OCI-M2 (cell line): ENCODE results near the gene C2CD5.
"Not testable (repeated sequence)": the region's sequence is repeated elsewhere in the genome, so short reads cannot be mapped to it uniquely, and the experiment has no call there.

Source experiments
- DNase-seq: peaks from one replicate; lab custom pipeline; 2025; ENCODE audit not compliant: unreplicated experiment; lab: John Stamatoyannopoulos, UW

C2CD5 gene

GRCh38 chr12:22544038-22544979, at the start of gene C2CD5:
Gene C2CD5, minus strand, starts transcription at chr12:22544542. Its CDS starts 392 bp downstream, at chr12:22544150.
- no peak for DNase-seq

GRCh38 chr12:22593864-22594263, 49.5 kb upstream of the C2CD5 start:
- DNase-seq: no peak

DNA sequence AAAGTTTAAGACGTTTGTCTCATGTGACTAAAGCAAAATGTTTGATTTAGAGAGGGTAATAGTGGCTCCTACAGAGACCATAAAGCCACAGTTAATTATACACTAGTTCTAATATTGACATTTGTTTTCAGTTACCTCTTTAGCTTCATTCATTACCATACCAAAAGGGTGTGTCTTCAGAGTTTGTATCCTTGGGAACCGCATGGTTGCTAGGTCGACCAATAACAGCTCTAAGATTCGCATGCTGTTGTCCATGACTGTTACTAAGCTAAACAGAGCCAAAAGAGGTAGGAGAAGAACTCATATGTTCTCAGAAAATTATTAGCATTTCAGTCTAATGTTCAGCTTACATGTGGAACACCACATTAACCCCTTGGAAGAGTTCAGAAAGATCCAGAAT, 44.5 kb upstream of the C2CD5 start:
- no peak for DNase-seq

DNA sequence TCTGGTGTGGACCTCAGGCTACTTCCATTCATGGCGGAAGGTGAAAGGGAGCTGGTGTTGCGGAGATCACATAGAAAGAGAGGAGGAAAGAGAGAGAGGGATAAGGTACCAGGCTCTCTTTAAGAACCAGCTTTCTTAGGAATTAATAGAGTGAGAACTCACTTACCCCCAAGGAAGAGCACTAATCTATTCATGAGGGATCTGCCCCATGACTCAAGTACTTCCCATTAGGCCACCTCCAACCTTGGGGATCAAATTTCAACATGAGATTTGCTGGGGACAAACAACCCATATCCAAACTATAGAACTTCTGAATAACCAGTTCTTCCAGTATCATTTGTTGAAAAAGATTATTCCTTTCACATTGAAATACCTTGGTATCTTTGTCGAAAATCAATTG, 34.0 kb upstream of the C2CD5 start:
- DNase-seq: no peak

DNA sequence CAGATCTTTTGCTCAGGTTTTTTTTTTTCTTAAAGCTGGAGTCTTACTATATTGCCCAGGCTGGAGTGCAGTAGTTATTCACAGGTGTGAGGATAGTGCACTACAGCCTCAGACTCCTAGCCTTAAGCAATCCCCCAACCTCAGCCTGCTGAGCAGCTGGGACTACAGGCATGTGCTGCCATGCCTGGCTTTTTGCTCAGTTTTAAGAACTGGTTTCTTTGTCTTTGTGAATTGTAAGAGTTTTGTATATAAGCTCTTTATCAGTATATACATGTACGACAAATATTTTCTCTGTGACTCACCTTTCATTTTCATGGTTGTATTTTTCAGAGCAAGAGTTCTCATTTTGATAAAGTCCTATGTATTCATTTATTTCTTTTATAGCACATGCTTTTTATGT, 33.3 kb upstream of the C2CD5 start:
- no peak for DNase-seq

DNA sequence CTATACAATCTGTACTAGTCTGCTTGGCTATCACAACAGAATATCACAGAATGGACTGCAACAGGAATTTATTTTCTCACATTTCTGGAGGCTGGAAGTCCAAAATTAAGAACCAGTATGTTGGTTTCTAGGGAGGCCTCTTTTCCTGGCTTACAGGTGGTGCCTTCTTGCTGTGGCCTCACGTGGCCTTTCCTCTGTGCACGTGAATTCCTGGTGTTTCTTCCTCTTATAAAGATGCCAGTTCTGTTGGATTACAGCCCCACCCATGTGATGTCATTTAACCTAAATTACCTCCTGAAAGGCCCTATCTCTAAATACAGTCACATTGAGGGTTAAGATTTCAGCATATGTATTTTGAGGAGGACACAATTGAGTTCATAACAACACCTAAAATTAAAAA, 32.1 kb upstream of the C2CD5 start:
- DNase-seq: no peak

- no peak for DNase-seq
These were observed 31.7 kb upstream of the C2CD5 start for GRCh38 chr12:22576065-22576464.

DNA sequence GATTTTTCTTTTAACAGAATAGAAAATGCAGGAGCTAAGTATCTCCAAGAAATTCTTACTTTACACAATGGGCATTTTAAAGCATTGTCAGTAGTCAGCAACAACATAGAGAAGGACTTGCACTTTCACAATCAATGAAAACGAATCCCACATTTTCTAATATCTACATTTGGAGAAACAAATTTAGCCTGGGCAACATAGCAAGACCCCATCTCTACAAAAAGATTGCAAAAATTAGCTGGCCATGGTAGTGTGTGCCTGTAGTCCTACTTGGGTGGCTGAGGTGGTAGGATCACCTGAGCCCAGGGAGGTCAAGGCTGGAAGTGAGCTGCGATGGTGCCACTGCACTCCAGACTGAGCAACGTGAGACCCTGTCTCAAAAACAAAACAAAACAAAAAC, 30.6 kb upstream of the C2CD5 start:
- DNase-seq: no peak

DNA sequence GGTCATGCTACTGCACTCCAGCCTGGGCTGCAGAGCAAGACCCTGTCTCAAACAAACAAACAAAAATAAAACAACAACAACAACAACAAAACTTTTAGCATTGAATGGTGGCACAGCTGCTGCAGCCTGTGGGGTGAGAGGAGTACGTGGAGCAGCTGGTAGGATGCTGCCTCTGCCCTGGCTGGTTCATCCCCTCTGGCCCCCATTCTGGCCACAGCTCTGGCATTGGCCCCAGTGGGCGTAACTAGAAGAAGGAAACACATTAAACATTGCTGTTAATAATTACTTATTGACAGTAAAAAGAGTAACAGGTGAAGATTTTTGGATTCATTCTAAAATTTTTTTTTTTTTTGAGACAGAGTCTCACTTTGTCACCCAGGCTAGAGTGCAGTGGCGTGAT, 28.8 kb upstream of the C2CD5 start:
- DNase-seq: no peak

GRCh38 chr12:22569253-22569652, 24.9 kb upstream of the C2CD5 start:
- no peak for DNase-seq

DNA sequence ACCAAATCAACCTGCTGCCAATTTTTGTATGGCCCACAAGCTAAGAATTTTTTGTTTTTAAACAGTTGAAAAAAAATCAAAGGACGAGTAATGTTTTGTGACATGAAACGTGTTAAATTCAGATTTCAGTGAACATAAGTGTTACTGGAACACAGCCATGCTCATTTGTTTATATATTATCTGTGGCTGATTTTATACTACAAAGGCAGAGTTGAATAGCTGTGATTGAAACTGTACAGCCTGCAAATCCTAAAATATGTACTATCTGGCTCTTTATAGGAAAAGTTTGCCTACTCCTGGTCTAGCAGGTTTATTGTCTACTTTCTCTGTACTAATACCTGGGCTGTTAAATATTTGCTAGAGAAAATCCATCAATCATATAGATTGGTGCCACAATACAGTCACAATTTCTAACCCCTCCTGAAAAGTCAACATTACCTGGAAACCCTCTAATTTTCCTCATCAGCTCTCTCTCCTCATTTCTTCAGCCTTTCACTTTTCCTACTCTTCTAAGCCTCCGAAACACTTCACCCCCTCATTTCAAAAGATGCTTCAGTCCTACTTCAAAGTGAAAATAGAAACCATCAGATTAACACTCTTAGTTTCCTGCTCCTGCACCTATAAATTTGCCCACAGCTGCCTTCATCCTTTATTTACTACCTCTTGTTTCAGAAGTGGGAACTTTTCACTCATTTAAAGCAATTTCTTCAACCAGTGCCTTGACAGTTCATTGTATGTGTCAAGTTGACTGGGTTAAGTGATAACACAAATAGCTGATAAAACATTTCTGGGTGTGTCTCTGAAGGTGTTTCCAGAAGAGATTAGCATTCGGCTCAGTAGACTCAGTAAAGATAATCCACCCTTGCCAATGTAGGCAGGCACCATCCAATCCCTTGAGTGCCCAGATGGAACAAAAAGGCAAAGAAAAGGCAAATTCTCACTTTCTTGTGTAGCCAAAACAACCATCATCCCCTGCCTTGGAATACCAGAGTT, 18.0 kb upstream of the C2CD5 start:
- no peak for DNase-seq

GRCh38 chr12:22554750-22555149, 10.4 kb upstream of the C2CD5 start:
- not testable (repeated sequence) for DNase-seq

DNA sequence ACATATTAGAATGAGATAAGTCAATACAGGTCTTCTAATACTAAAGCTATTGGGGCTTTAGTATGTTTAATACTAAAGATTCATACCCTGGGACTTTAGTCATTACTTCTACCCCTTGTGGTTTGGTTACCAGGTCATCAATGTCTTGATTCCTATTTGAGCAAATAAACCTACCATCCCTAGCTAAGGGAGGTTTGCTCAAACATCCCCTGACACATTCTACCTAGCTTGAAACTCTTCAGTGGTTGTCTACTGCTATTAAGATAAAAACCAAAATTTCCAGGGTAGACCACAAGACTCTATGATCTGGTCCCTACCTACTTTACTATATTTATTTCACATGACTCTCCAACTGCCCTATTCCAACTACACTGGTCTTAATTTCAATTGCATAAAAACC, 7.3 kb upstream of the C2CD5 start:
- no peak for DNase-seq

- DNase-seq: no peak
These were observed 913 bp upstream of the C2CD5 start for GRCh38 chr12:22545255-22545654.

DNA sequence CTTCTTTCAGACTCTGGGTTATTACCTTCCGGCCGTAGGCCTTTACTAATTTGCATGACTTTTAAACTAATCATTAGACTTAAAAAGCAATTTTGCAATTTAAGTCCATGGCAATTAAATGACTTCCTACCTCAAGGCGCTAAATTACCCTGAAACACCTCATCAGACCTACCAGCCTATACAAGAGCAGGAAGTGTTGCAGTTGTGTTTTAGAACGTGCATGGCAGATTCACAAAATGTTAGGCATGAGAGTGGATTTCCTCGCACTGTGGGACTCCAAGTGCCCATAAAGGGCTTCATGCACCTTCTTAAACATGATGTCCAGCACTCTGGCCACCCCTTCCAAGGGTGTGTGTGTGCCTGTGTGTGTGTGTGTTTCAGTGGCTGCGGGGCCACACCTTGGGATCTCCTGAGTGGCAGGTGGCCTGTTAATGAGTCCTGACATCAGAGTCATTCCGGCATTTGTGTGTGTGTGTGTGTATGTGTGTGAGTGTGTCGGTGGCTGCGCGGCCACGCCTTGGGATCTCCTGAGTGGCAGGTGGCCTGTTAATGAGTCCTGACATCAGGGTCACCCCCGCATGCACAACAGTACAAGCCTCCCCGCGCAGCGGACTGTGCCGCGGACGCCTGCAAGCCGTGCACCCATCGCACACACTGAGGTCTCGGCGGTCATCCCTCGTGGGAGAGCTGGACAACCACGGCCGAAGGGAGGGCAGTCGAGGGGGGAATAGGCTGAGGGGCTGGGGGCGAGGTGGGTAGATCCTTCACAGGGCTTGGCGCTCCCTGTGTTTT, 900 bp downstream of the C2CD5 start:
- DNase-seq: no peak

DNA sequence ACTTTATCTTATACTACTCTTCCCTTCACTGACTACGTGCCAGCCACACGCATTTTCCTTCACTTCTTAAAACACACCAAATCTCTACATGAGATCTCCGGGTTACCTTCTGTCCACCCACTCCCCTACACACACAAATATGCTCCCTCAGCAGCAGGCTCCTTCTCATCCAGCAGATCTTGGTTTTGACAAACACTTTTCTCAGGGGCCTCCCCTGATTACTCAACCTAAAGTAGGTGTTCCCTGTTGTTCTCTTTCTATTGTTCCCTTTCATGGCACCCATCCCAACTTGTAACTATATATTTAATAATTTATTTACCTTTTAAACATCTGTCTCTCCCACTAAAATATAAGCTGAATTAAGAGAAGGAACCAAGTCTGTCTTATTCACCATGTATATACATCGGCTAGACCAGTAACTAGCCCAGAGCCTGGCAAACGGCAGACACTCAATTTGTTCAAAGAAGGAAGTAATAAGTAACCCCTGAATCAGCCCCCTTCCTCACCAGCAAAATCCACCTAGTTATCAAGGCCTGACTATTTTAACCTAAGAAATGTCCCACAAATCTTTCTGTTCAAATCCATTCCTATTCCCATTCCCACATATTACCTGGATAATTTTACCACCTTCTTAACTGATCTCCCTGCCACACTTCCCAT, 2.7 kb downstream of the C2CD5 start:
- no peak for DNase-seq

- DNase-seq: no peak
These were observed 5.3 kb downstream of the C2CD5 start for GRCh38 chr12:22539055-22539454.

GRCh38 chr12:22538311-22538710, 6.0 kb downstream of the C2CD5 start:
- DNase-seq: no peak

DNA sequence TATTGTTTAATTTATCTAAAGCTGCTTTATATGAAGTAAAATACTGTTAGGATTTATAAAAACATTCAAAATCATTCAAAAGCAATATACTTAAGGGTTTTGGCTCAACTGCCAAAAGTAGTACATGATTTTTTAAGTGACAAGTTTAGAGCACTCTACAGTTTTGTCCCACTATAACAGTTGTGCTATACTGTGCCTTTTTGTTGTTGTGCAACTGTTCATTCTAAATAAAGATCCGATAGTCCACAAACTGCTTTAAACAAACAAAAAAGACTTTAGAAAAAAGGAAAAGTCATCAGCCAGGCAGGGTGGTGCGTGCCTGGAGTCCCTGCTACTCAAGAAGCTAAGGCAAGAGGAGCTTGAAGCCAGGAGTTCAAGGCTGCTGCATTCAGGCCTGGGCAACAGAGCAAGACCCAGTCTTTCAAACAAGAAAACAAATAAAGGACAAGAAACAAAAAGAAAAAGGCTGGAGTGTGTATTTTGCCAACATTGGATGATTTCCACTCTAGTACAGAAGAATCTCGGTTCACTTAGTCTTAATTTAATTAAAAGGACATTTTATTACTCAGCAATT, 7.3 kb downstream of the C2CD5 start:
- no peak for DNase-seq

- DNase-seq: no peak
These were observed 7.9 kb downstream of the C2CD5 start for GRCh38 chr12:22536346-22536945.
